ENCODE measurements around the gene LBR. TPM values are rescaled to one million over a fixed set of nuclear protein-coding genes. Genes with fewer than 3 reads are reported as not detected.

The LBR gene
- total RNA-seq, 2 donors from 2014 or later = 127 to 173 TPM

Other genes with a start within 250 kb of the LBR start
- under 1 TPM in 1 of 2 donors, not detected in 1; 0.52 TPM for gene ENAH, start 225.1 kb upstream of the LBR start, total RNA-seq

Measured in natural killer cell treated with Interleukin-12 subunit alpha and Interleukin-12 subunit beta and Interleukin-15 and Interleukin-18, amount 100 ng/mL, for 72 hours (primary cell).